Adrenal gland (tissue), 12 donors: Measurements from ENCODE around the gene MMP23B. TPM values are rescaled to one million over a fixed set of nuclear protein-coding genes. Genes with fewer than 3 reads are reported as not detected.

ENCODE experiments used
- DNase-seq, 7 donors: peaks; one replicate each; pipeline ENCODE4 v3.0.0-alpha.2; 2019 to 2020
- H3K27ac ChIP-seq, 5 donors: fragments of 200-600 bp; sonication (generic) in 4 of 5; 1 replicate in 3 of 5; 2 replicates in 2 of 5; pipeline versions ENCODE4 v1.5.1 to v1.8.0; 2016 to 2020; ENCODE audit warnings: mild to moderate bottlenecking in 1 of 5
- H3K27me3 ChIP-seq: fragments of 200-600 bp; 2 replicates; pipeline ENCODE4 v1.8.0; 2021
- H3K36me3 ChIP-seq, 2 donors: fragments of 200-600 bp; replicated peaks in 1 of 2; 1 replicate in 1 of 2; 2 replicates in 1 of 2; pipeline versions ENCODE4 v1.5.1 to v1.8.0; 2018 to 2022
- H3K4me1 ChIP-seq, 2 donors: fragments of 200-600 bp; replicated peaks in 1 of 2; 1 replicate in 1 of 2; 2 replicates in 1 of 2; pipeline versions ENCODE4 v1.5.1 to v1.8.0; 2018 to 2021
- H3K4me3 ChIP-seq, 4 donors: fragments of 200-600 bp; sonication (generic) in 3 of 4; one replicate each; pipeline ENCODE4 v1.5.1; 2016 to 2018
- H3K9me3 ChIP-seq, 3 donors: fragments of 200-600 bp; sonication (generic) in 1 of 3; replicated peaks in 1 of 3; 1 replicate in 2 of 3; 2 replicates in 1 of 3; pipeline versions ENCODE4 v1.5.1 to v1.8.0; 2016 to 2021
- CTCF ChIP-seq, 6 experiments: fragments of 450-650 bp in 4 of 6; fragments of 200-600 bp in 2 of 6; sonication (generic) in 1 of 6; IDR thresholded peaks; 1 replicate in 5 of 6; 2 replicates in 1 of 6; pipeline versions ENCODE4 v1.5.1 to v1.8.0; 2016 to 2021; ENCODE audit warnings: antibody characterized with exemption in 6 of 6, mild to moderate bottlenecking in 2 of 6, moderate library complexity in 1 of 6
- POLR2A ChIP-seq, 2 donors: fragments of 450-650 bp; IDR thresholded peaks; one replicate each; pipeline ENCODE4 v1.6.1; 2017; ENCODE audit warnings: antibody characterized with exemption in 2 of 2, mild to moderate bottlenecking in 2 of 2, moderate library complexity in 1 of 2
- WGBS, 4 donors: extraction: QIAGEN DNeasy Blood & Tissue Kit in 2 of 4; methylation state at CpG; one replicate each; pipeline versions ENCODE4 v1.1.5 to v1.1.7; 2013 to 2017; 5-methylcytosine and 5-hydroxymethylcytosine counted together
- intact Hi-C, 2 donors: fragments of 100-400 bp; cut with DNase I; formaldehyde crosslinking; loops; one replicate each; pipeline versions ENCODE4 v1.14.1 to v1.15.0; 2022 to 2023
- polyA plus RNA-seq, 3 donors: library from polyadenylated mRNA; stranded (reverse); fragments of 200-250 nt in 2 of 3; fragments of 350-450 nt in 1 of 3; fragmentation: Illumina TruSeq in 1 of 3; extraction: RNeasy Lipid Tissue Mini Kit (QIAGEN cat#74804) in 1 of 3; gene quantifications; one replicate each; pipeline ENCODE4 v1.2.3, GENCODE V29; 2013 to 2014
- total RNA-seq, 9 donors: library from RNA; depleted of rRNA in 4 of 9; stranded (reverse); fragments of >200 nt in 4 of 9; fragments of 120-200 nt in 1 of 9; fragmentation: NEBNext Ultra II Directional in 1 of 9; extraction: Animal tissue kit (Norgen Biotek cat#: 25700) in 1 of 9; gene quantifications; one replicate each; pipeline versions ENCODE4 v1.1.0 to v1.2.4, GENCODE V29; 2013 to 2023
- donor health status: healthy with polysubstance abuse.
- donor health status: Bipolar disorder and iron deficiency.
- donor health status: DM: yes; HTN: yes; CAD: no.
- donor health status: DM: no; HTN: no; CAD: no.
- donor health status: DM: no; HTN: no; CAD: no.
- donor health status: DM: yes; HTN: yes; CAD: no.

Gene MMP23B
- total and polyA plus RNA-seq, 12 donors, result 1.6 to 28.0 (median 9.8) TPM; not detected in 1

DNA sequence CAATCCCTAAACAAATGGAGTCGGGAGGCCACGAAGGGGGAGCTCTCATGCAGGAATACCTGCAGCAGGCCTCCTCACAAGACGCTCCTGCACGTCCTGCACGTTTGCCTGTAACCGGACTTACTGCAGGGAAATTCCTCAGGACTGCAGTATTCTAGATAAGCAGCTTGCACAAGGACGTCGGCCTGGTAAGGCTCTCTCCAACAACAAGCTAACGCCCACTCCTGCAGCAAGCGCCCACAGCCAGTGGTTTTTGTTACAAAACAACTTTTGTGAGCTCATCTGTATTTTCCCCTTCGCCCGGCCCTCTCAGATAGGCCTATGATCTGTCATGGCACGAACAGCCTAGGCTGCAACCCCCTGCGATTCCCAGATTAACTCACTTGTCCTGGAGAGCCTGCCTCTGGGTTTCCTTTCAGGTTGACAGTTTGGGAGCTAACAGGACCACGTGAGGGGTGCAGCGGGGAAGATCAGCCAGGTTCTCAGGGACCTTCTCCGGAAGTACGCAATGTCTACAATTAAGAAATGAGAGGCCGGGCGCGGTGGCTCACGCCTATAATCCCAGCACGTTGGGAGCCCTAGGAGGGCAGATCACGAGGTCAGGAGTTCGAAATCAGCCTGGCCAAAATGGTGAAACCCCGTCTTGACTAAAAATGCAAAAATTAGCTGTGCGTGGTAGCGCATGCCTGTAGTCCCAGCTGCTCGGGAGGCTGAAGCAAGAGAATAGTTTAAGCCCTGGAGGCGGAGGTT lies 17.6 kb upstream of the MMP23B start:
- Histone ChIP-seq H3K9me3 (no peaks in the 10 kb centered on the region), H3K27ac (peak overlapping the region; percentile 99 to 100 (median 100)), H3K36me3 (peaks cover 0 to 8% of the 10 kb centered on the region in 2 donors), H3K4me3 (peak overlapping the region in 2 of 4 donors; percentile 86 to 100), H3K4me1 (peaks cover 23 to 42% of the 10 kb centered on the region in 2 donors), H3K27me3 (no peaks in the 10 kb centered on the region)
- peak in 1 of 2 donors; percentile 58 for TF ChIP-seq POLR2A (IDR thresholded peaks at IDR 0.05)
- no peak for TF ChIP-seq CTCF (IDR thresholded peaks at IDR 0.05)
- peak in 6 of 7 donors; percentile 76 to 90 (median 84) for DNase-seq
- intact Hi-C loops, result no loop called here
- 9 to 20% (median 13%) methylated on average over 13 to 30 of the region's 30 CpGs for WGBS, 4 donors

DNA sequence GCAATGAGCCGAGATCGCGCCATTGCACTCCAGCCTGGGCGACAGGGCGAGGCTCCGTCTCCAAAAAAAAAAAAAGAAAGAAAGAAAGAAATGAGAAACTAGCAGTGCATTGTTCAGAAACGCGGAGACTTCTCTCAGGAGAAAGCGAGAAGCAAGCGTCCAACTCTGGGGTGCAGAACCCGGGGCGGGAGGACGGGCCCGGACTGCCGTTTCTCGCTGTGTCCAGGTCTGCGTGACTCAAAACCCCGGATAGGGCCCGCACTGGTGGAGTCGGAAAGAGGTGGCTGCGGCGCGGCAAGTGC lies 17.1 kb upstream of the MMP23B start:
- Histone ChIP-seq H3K4me1 (peaks cover 23 to 42% of the 10 kb centered on the region in 2 donors), H3K36me3 (peaks cover 0 to 8% of the 10 kb centered on the region in 2 donors), H3K27me3 (no peaks in the 10 kb centered on the region), H3K27ac (peak overlapping the region; percentile 99 to 100 (median 100)), H3K4me3 (peak overlapping the region in 2 of 4 donors; percentile 86 to 100), H3K9me3 (no peaks in the 10 kb centered on the region)
- intact Hi-C loops, result no loop called here
- TF ChIP-seq CTCF (IDR thresholded peaks at IDR 0.05) (peak in 1 of 6 experiments; percentile 5), POLR2A (IDR thresholded peaks at IDR 0.05) (no peak)
- 0 to 1% (median 0%) methylated on average over 18 to 23 of the region's 23 CpGs for WGBS, 4 donors
- DNase-seq, result no peak

DNA sequence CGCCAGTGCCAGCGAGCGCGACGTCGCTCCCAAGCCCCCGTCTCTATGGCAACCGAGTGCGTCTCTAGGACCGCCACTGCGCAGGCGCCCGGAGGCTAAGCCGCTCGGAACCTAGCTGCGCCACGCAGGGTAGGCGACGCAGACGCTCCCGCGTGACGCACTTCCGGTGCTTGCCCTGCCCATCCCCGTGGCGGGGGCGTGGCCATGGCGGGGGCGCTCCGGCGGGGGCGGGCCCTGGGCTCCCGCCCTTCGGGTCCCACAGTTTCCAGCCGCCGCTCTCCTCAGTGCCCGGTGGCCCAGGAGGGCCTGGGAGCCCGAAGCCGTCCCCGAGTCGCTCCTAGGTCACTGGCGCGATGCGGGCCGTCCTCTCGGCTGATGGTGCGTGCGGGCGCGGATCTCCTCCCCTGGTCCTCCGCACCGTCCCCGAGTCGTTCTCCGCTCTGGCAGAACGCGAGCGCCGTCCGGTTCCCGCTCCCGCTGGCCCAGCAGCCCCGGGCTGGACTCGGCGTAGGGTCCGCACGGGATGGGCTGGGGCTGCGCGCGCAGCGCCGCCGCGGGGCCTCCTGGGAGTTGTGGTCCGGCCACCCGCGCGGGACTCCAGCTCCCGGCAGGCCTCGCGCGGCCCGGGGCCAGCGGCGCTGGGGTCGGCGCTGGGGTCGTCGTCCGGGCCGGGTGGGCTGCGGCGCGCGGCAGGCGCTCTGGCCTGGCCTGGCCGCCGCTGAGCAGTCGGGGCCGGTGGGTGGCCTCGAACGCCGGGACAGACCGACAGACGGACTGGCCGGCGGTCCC lies 16.5 kb upstream of the MMP23B start, which contains the start of gene MIB2:
Gene MIB2 (plus strand): TSS at position 245 of the 789 bp plus-strand sequence. CDS start 7,953 bp downstream, outside the sequence.
- intact Hi-C loops, result no loop called here

More for the DNA sequence above, 16.5 kb upstream of the MMP23B start, which contains the start of gene MIB2:
- Histone ChIP-seq H3K9me3 (no peaks in the 10 kb centered on the region), H3K4me3 (peak within 1 kb of the TSS; percentile 52 to 100 (median 72)), H3K27me3 (no peaks in the 10 kb centered on the region), H3K4me1 (peaks cover 23 to 42% of the 10 kb centered on the region in 2 donors), H3K27ac (peak within 1 kb of the TSS; percentile 99 to 100 (median 100)), H3K36me3 (peaks cover 0 to 8% of the 10 kb centered on the region in 2 donors)
- TF ChIP-seq CTCF (IDR thresholded peaks at IDR 0.05) (peak in 2 of 6 experiments; percentile 10 to 27), POLR2A (IDR thresholded peaks at IDR 0.05) (peak; percentile 55 to 84)
- peak; percentile 96 to 98 (median 98) for DNase-seq
- 0 to 1% (median 0%) methylated on average over 13 to 107 of the region's 107 CpGs; no CpG with 5 or more reads in 1 of the 4 donors for WGBS, 4 donors
